COLO829 (cell line): ENCODE results near the gene STN1.
"Not testable (repeated sequence)": the region's sequence is repeated elsewhere in the genome, so short reads cannot be mapped to it uniquely, and the experiment has no call there.

Source experiments
- DNase-seq: peaks from one replicate; pipeline ENCODE4 v3.0.0; 2012; ENCODE audit warnings: low spot score

Gene STN1

DNA sequence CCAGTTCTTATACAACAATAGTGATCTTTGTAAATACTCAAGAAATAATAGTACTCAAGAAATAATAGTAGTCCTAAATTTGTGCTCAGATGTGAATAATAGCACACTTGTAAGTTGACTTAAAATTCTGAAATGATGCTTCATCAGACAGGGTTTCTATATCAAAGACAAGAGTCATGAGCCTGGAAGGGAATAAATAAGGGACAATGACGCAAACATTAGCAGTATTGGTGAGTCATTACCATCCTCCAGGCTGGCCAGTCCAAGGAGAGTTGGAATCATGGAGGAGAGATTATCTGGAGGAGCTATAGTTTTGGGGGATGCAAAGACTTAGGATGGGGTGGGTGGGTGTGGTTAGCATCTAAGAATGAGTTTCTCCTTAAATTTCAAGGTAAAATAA is 56.5 kb downstream of the STN1 start:
- peak; percentile 80 for DNase-seq

DNA sequence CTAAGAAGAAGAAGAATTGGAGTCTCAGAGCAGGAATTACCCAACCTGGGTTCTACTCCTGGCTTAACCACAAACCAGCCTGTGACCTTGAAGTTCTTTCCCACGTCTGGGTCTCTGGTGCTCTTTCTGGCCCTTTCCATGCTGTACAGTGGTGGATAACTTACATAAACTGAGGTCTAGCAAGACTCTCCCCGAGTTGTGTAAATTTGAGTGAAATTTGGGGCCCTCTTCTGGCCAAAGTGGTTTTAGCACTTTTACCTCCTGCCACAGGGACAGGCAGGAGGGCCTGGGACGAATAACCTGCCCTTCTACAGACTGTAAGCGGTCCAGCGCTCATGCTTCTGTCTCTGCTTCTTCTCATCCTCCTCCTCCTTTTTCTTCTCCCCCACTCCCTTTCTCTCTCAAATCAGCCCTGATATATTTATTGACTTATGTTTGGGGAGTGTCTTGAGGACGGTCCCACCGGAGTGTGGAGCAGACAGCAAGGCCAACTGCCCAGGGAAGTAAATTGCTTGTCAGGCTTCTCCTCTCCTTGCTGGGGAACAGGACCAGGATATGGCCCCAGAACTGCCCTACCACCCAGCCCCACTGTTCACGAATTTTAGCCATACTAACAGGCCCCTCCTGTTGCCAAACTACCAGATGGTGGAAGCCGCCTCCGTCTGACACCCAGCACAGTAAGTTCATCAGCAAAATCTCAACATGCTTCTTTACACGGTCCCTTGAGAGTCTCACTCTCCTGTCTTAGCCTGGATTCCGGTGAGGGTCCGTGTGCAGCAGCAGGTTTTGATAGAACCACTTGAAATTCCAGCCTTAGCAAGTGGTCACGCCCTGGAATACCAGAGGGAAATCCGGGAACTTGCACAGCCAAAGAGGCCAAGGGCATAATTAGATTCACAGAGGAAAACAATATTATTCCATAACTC is 58.6 kb downstream of the STN1 start:
- peak; percentile 37 for DNase-seq

DNA sequence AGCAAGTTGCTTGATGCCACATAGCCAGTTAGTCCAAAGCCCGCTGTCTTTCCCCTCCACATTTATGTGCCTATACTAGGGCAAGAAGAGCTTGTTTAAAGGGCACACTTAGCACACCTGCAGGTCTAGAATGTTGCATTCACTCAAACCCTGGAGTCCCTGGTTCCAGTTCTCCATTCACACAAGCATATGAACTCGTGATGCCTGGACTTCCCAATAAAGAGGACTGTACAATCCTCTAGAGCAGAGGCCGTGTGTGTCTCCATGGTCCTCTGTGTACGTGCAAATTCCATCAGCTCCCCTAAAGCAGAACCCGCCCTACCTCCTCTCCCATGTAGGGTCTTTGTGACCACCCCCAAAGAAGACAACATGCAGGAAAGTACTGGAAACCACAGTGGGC is 59.6 kb downstream of the STN1 start:
- no peak for DNase-seq

DNA sequence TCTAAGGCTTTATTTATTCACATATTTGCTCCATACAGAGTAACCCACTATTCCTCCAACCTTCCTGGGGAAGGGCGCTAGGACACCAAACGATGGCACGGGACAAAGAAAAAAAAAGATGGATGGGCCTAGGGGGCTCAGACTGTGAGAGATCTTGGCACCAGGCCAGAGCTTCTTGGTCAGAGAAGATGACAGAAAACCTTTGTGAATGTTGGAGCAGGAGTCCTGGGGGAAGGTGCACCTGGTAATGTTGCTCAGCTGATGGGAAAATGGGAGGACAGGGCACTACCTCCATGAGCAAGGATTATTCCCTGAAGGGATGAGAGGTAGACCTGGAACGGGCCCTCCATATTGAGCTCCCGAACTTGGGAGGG is 61.2 kb downstream of the STN1 start:
- DNase-seq = no peak

DNA sequence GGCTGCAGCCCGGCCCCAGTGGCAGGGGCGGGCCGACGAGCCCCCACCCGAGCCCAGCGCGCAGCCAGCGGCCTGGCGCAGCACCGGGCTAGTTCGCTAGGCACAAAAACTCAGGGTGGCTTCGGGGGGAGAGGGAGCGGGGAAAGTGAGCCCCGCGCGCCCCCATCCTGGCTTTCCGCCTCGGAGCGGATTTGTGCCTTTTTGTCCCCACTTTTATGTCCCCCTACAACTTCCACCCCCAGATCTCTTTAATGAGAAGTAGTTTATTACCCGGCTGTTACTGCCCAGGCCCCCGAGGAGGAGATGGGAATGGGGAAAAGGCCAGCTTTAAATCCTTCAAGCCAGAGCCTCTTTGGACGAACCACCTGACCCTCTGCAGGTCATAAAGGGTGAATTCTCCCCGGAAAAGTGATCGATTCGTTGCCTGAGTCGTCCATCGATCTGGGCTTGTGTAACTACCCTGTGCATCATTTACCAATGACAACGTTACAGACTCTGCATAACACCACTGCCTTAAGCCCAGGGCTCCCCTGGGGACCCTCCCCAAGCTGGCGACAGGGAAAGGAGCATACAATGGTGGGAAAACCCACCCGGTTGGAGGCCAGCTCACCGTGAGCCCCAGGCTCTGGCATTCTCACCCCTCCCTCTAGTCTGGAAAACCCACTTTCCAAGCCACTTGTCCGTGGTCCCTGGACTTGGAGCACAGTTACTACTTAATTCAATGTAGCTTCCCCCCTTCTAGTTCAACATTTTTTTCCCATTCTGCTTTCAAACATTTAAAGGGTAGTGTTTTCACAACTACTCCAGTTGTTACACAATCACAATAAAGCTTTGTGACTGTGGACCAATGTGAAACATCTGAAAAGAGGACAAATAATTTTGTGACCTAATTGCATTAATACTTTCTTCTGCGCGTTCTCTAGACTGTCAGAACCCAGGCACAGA is 61.9 kb downstream of the STN1 start:
- DNase-seq = no peak

DNA sequence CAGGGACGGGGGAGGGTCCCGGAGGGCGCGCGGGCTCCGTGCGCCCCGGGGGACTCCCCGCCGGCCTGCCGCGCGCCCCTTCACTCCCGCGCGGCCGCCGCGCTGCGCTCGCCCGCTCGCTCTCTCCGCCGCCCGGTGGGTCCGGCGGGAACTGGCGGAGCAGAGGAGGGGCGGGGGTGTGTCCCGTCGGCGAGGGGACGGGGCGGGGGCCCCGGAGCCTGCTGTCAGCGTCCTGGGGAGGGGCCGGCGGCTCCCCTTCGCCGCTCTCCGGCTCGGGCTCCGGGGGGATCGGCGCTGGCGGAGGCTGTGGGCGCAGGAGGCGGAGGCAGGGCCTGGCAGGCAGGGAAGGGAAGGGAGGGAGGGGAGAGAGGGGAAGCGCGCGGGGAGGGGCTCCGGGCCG is 62.6 kb downstream of the STN1 start, which contains the start of gene SH3PXD2A:
TSS of gene SH3PXD2A (minus strand) at position 153 of the 400 bp plus-strand sequence. CDS start 310 bp downstream, outside the sequence.
- no peak for DNase-seq

DNA sequence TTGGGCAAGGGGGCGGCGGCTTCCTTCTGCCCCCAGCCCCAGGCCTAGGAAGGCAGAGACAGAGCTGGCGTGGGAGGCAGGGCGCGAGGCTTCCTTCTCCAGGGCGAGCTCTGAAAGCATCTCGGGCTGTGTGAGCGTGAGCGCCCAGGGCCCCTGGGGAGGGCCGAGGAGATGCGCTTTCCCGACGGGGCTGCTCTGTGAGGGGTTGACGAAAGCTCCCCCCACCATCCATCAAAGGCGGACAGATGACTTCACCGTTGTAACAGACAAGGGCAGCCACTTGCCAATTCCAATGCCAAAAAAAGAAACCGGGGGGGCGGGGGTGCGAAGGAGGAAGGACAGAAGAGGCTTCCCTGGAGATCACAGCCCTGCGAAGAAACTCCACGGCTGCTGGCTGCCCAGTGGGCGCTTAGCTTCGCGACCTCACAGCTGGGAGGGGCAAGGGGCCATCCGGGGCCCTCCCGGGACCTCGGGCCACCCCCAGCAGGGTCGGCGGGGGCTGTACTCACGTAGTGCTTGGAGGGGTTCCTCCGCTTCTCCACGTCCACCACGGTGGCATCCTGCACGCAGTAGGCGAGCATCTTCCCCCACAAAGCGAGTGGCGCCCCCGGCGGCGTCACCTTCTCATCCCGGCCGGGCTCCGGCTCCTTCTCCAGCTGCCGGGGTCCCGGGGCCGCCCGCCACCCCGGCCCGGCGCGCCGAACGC is 63.1 kb downstream of the STN1 start:
- no peak for DNase-seq

DNA sequence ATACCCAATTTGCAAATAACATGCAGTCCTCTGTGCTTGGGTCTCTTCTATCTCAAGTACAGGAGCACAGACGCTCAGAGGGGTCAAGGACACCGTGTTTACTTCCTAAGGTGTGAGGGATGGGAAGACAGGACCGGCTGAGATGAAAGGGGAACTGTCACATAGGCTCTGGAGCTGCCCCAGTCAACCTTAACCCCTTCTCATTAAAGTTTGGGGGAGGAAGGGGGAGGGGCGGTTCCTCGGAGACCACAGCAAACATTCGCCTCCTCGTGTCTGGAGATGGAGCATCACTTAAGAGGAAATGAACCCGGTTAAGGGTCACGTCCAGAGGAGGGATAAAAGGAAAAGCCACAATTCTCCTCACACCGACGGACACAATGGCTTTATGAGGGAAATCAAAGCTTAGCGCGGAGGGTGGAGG is 63.7 kb downstream of the STN1 start:
- DNase-seq = no peak

DNA sequence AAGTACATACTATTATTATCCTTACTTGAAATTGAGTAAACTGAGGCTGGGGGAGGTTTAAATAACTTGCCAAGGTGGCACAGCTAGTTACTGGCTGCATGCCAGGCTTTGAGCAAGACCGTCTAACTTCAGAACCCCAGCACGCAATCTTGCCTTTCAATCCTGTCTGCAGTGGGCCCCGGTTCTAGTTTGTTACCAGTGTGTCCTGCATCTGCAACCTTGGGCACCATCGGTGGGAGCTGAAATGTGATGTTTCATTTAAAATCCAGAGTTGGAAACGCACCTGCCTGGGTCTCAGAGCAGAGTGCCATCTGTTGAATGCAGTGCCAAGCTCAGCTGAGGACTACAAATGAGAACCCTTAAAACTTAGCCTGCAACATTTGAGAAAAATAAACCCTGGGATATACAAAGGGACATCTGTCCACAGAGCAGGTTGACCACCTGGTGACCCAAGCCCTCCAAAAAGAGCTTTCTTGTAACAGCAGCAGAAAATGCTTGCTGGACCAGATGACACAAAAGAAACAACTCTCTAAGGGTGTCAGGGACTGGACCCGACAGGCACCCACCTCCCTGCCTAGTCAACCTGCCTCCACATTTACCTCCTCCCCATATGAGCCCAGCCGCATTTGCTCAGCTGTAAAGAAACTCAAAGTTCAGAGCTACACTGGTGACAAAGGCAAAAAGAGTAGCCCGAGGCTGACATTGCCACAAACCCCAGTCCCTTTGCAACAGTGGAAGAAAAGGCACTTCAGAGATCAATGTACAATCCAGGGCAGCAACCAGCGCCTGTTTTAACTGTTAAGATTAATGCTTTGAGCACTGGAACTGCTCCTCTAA is 64.3 kb downstream of the STN1 start:
- DNase-seq = no peak

DNA sequence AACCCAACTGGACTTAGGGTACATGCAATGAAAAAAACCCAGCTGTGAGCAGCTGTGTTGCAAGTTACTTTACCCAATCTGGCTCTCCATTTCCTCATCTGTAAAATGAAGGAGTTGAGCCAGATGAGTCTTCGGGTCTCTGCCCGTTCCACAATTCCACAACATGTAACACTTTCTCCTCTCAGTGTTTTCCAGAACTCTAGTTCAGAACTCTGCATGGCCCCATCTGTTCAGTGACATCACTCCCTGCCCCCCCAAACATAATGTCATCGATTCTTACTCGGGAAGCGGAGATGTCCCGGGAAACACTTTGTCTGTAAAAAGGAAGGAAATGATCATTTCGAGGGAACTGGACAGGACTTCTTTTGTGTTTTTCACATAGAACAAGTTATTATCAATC is 65.1 kb downstream of the STN1 start:
- DNase-seq = no peak

DNA sequence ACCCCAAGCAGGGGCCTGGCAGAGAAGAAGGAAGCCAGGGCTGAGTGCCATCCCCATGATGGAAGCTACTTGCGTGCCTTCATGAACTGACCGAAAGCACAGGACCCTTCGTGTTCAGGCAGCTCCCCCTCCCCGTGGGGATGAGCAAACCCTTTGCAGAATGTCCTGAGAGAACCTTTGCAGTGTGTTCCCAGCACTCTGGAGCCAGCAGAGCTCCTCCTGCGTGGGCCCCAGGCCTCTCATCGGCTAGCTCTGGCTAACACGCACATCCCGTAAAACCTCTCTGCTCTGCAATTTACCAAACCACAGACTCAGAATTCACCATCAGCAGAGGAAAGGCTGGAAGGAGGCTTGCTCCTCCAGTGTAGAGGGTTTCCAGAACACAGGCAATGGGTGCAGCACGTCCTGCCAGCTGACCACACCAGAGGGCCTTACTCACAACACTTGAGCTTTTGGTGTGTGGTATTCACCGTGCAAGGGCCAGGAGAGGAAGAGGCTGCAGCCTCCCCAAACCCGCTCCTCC is 65.7 kb downstream of the STN1 start:
- DNase-seq = no peak

DNA sequence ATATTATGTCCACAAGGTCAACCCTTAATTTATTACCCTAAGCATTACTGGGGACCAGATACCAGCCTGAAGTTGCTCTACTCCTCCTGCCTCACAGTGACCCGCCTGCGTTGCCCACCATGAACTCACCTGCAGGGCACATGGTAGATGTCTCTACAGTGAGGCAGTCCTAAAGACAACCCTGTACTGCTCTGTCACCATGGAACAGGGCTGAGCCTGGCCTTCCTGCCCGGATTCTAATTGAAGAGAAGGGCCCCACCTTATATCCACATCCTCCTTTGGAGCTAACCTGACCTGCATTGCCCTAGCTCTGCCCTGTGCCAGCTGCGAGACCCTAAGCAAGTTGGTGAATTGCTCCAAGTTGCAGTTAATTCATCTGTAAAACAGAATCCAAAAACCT is 66.7 kb downstream of the STN1 start:
- no peak for DNase-seq

DNA sequence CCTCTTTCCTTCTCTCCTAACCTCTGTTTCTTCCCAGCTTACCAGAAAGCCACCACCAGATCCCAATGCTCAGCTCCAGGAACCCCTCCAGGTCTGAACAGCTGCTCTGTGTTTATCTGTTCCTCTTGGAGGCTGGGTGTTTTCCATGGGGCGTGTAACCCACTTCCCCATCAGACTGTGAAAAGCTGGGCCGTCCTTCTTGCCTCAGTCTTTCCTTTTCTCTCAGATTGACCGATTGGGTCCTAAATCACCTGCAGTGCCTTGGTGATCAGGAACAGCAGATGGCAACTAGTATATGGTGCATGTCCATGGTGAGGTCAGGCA is 67.5 kb downstream of the STN1 start:
- DNase-seq = no peak

DNA sequence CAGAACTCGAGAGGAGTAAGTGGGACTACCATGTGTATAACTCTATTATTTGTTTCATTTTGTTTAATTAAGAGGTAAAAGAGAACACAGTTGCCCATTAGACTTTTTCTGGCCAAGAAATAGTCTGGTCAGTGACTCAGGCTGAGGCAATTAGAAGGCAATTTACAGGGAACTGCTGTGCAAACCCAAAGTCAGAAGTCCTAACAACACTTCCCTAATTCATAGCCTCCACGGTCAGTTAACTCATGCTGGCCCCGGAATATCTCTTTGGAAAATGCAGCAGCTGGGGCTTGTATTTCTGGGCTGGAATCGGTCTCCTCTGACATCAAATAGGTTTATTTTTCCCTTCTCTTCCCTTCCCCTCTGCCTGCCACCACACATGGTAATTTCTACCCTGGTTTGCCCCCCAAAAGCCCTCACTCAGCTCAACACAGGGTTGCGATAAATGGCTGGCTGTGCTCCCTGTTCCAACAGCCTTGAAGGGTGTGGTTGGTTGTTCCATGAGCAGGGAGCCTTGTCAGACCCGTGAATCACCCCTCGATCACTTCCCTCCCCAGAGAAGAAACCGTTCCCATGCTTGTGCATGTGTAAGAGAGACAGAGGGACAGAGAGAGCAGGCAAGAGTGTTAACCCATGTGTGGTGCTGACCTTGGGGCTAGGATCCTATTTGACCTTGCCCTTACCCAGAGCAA is 68.0 kb downstream of the STN1 start:
- DNase-seq = no peak

DNA sequence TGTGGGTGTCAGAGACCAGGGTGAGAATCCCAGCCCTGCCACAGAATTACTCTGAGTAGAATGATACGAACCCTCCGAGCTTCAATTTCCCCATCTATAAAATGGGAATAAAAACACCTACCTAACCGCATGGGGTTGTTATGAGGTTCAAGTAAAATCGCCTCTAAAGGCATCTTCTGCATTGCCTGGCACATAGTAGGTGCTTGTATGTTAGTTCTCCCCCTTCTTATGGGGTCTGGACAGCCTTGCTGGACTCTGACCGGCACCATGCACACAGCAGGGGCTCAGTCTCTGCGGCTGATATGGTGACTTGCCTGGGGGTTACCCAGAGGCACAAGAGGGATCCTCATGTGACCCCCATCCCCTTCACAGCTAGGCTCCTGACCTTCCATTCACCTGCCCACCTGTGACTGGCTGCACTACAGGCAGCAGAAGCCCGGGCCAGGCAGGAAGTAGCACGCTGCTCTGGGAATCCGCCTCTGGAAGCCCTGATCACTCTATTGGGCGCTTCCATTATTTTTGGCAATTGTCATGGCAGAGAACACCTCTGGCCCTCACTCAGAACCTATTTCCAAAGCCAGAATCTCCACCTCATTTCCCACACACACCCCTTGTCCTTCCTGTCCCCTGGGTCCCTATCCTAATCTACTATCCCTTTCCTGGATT is 68.6 kb downstream of the STN1 start:
- no peak for DNase-seq

DNA sequence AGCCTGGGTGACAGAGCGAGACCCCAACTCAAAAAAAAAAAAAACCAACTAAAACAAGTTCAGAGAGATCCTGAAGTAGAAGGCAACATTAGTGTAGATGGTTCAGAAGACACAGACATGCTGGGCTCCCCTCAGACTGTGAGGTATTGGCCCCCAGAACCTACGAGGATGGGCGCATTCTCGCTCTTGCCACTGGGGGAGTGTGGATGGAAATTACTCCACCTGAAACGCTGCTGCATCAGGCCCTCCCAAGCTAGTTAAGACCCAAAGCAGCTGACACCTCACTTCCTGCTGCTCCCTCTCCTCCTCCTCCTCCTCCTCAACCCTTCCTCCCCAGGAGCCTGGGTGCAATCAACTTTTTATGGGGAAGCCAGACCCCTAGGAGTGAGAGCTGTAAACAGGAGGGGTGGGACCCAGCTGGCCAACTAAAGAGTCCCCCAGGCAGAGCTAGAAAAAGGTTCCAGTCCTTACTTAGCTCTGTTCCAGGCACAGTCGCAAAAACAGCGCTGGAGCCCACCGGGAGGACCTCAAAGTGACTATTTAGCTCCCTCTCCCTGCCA is 70.0 kb downstream of the STN1 start:
- no peak for DNase-seq

DNA sequence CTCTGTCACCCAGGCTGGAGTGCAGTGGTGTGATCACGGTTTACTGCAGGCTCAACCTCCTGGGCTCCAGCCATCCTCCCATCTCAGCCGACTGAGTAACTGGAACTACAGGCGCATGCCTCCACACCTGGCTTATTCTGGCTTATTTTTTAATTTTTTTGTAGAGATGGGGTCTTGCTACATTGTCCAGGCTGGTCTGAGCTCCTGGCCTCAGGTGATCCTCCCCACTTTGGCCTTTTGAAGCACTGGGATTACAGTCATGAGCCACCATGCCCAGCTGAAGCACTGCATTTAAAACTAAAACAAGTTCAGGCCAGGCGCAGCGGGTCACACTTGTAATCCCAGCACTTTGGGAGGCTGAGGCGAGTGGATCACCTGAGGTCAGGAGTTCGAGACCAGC is 70.6 kb downstream of the STN1 start:
- DNase-seq = no peak

DNA sequence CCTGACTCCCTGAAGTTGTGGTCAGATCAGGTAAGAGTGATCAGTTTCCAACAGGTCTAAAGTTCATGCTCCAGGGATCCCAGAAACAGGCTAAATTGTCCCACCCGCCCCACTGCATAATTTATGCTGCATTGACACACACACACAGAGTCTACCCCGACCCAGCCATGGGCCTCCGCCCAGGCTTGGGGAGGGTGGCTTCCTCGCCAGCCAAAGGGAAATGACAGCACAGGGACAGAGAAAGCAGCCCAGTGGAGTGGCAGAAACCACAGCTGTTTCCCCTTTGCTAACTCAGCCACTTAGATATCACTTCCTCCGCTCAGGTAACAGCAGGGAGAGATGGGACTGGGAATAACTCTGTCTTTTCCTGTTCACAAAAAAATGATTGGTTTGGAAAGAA is 72.0 kb downstream of the STN1 start:
- no peak for DNase-seq

DNA sequence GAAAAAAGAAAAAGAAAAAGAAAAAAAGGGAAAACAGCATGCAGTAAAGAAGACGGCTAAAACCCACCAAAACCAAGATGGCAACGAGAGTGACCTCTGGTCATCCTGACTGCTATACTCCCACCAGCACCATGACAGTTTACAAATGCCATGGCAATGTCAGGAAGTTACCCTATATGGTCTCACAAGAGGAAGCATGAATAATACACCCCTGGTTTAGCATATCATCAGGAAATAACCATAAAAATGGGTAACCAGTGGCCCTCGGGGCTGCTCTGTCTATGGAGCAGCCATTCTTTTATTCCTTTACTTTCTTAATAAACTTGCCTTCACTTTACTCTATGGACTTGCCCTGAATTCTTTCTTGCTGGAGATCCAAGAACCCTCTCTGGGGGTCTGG is 72.6 kb downstream of the STN1 start:
- DNase-seq = not testable (repeated sequence)
